KOPT-K1 (cell line): ENCODE data around the gene LIPC.

Experiments
- H3K27ac ChIP-seq: fragments of 200-600 bp; sonication (generic); 2 replicates; pipeline ENCODE4 v1.5.1; 2016; ENCODE audit warnings: antibody characterized with exemption, mild to moderate bottlenecking, low read depth, low read length; ENCODE audit not compliant: poor library complexity, severe bottlenecking
- H3K36me3 ChIP-seq: fragments of 200-600 bp; sonication (generic); 2 replicates; pipeline ENCODE4 v1.5.1; 2017; ENCODE audit warnings: antibody characterized with exemption, mild to moderate bottlenecking, low read length, moderate library complexity; ENCODE audit not compliant: insufficient read depth
- H3K9me3 ChIP-seq: fragments of 200-600 bp; sonication (generic); 2 replicates; pipeline ENCODE4 v1.5.1; 2017; ENCODE audit warnings: antibody characterized with exemption, low read length, mild to moderate bottlenecking; ENCODE audit not compliant: insufficient read depth, poor library complexity, severe bottlenecking

Gene LIPC

DNA sequence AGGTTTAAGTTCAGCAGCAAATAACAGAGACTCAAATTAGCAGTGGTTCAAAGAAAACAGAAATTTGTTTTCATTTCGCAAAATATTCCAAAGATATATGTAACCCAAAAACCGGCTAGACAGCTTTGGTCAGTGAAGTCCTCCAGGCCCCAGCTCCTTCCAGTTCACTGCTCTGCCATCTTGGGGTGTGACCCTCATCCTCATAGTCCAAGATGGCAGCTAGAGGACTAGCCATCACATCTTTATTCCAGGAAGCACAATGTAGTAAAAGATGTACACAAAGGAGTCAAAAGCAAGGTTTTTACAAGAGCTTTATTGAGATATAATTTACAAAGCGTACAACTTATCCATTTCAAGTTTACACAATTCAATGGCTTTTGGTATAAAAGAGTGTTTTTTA is 107.1 kb downstream of the LIPC start:
- Histone ChIP-seq H3K36me3 (no peaks in the 10 kb centered on the region), H3K27ac (no peak overlapping the region), H3K9me3 (no peaks in the 10 kb centered on the region)

DNA sequence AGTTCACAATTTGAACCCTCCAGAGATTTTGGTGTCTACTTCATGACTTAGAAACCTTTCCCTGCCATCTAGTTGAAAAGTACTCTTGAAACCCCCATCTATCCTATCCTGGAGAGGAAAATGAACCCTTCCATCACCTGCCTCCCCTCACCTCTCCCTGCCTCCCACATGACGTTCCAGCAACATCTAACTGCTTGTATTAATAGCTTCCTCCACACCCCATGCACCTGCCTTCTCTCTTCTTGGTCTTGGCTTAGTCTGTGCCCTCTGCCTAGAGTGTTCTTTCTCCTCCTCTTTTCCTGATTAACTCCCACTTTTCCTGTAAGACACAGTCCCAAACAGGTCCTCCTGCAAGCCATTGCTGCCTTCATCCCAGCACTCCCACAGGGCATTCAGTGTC is 107.8 kb downstream of the LIPC start:
- Histone ChIP-seq H3K27ac (no peak overlapping the region), H3K36me3 (no peaks in the 10 kb centered on the region), H3K9me3 (no peaks in the 10 kb centered on the region)

- Histone ChIP-seq H3K9me3 (no peaks in the 10 kb centered on the region), H3K27ac (no peak overlapping the region), H3K36me3 (no peaks in the 10 kb centered on the region)
Observed at GRCh38 chr15:58541410-58542087, 109.8 kb downstream of the LIPC start.

DNA sequence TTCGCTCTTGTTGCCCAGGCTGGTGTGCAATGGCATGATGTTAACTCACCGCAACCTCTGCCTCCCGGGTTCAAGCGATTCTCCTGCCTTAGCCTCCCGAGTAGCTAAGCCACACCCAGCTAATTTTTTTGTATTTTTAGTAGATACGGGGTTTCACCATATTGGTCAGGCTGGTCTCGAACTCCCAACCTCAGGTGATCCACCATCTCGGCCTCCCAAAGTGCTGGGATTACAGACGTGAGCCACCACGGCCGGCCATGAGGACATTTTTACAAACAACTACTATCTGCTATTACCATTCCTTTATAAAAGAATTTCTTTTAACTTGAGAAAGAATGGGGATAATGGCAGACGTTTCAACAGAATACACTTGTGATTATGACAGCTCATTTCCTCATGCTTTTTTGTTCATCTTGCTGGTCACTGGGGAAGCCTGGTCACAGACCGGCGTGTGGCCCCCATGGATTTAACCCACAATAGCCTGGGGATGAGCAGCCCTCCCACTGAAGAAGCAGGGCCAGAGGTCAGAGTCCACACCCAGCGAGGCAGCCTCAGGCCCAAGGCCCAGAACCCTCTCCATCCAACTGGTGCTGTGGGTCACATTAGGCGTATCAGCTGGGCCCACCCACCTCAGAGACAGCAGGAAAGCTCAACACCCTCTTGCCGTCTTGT is 112.0 kb downstream of the LIPC start:
- H3K27ac ChIP-seq: peak overlapping the region; percentile 95
- H3K36me3 ChIP-seq: no peaks in the 10 kb centered on the region
- H3K9me3 ChIP-seq: no peaks in the 10 kb centered on the region

DNA sequence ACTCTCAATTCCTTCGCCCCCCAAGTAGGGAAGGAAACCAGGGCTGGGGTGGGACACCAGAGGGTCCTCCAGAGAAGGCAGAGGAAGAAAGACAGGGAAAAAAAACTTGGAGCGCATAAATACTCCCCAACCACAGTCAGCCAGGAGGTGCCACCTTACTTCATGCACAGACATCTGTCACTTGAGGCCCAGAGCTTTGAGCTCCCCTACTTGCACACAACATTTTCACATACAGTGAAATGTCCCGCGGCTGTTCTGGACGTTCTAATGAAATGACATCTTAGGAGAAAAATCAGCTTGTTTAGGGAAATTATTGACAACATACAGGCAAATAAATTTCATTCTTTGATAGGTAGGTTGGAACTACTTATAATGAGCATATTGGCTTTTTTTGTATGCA is 113.0 kb downstream of the LIPC start:
- Histone ChIP-seq H3K27ac (peak overlapping the region; percentile 95), H3K36me3 (no peaks in the 10 kb centered on the region), H3K9me3 (no peaks in the 10 kb centered on the region)

DNA sequence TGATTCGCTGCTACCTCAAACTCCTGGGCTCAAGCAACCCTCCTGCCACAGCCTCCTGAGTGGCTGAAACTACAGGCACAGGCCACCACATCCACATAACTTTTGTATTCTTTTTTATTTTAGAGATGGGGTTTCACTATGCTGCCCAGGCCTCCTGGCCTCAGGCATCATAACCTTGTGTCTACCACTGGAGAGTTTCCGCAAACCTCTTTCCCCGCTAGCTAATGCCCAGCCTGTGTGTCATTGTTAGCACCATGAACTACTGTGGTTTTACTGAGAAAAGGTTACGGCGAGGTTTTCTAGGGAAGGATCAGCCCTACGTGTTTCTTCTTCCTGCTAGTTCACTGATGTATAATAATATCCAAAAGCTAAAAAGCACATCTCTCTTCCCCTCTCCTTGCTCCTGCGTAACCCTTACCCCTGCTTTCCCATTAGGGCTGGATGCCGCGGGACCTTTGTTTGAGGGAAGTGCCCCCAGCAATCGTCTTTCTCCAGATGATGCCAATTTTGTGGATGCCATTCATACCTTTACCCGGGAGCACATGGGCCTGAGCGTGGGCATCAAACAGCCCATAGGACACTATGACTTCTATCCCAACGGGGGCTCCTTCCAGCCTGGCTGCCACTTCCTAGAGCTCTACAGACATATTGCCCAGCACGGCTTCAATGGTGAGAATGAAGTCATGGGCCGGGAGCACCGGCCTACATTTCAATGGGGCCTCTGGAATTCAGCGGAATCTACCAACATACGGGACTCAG is 113.7 kb downstream of the LIPC start:
- Histone ChIP-seq H3K27ac (peak overlapping the region; percentile 95), H3K9me3 (no peaks in the 10 kb centered on the region), H3K36me3 (no peaks in the 10 kb centered on the region)

DNA sequence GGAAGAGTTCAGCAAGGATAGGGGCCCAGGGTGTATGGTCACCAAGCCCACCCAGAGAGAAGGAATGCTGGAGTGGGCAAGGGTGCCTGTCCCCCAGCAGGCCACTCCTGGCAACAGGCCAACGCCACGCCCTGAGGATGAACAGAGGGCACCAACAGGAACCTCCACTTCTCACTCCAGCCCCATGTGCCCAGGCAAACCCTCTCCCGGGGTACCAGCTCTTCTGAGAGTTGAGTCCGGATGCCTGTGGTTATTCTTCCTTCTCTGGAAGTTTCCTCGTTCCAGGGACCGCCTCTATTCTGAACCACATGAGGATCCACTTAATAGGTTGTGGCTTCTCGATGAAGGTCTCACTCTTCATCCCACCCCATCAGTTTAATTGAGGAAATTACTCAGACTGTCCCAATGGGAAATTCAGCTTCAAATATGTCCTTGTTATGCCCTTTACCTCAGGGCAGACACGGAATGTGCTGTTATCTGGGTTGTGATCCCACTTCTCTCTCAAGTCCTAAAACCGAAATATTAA is 114.3 kb downstream of the LIPC start:
- H3K36me3 ChIP-seq: no peaks in the 10 kb centered on the region
- peak overlapping the region; percentile 95 for H3K27ac ChIP-seq
- no peaks in the 10 kb centered on the region for H3K9me3 ChIP-seq

- H3K27ac ChIP-seq: peak overlapping the region; percentile 95
- no peaks in the 10 kb centered on the region for H3K36me3 ChIP-seq
- no peaks in the 10 kb centered on the region for H3K9me3 ChIP-seq
Observed at GRCh38 chr15:58546635-58547627, 115.1 kb downstream of the LIPC start.

DNA sequence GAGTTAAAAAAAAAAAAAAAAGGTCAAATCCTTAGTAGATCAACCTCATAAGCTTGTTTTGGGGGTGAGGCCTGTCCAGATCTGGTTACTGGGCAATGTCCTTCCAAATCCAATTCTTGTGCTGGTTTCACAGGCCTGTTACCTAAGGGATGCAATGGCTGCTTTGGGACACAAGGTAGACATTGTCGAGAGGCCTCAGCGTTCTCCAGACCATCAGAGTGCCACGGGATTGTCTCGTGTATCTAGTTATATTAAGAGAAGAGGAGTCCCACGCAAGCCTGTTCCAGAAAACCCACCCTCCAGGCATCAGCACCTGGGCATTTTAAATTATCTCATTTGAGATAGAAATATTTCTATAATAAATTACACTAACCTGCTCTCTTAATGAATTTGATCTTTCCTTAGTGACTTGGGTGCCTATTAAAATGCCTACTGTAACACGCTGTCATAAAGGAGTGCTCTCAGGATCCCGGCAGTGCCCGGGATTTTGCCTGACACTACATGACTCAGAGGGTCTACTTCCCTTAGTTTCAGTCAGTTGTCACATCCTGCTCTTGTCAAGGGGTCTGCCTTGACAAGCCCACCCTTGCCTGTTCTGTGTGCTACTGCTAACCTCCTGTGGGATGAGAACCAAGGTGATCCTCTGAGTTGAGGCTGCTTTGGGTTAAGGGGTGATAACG is 116.0 kb downstream of the LIPC start:
- H3K27ac ChIP-seq: peak overlapping the region; percentile 95
- H3K36me3 ChIP-seq: no peaks in the 10 kb centered on the region
- H3K9me3 ChIP-seq: no peaks in the 10 kb centered on the region

DNA sequence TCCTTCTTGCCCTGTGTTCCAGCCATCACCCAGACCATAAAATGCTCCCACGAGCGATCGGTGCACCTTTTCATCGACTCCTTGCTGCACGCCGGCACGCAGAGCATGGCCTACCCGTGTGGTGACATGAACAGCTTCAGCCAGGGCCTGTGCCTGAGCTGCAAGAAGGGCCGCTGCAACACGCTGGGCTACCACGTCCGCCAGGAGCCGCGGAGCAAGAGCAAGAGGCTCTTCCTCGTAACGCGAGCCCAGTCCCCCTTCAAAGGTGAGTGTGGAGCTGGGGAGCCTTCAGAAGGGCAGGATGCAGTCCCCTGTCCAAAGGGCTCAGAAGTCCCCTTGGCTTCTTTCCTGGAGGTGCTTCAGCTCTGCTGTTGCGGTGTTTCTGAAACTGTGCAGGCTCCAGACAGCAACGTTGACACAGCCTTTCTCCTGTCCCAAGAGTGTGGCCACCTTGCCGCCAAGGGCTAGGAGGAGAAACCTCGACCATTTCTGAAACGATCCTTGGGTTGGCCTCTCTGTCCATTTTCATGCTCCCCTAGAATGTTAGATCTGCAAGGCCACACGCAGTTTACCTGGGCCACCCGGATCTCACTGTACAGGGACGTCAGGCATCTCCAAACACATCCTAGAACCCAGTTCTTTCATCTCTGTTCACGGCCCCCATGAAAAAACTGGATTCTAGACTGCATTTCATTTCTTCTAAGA is 116.7 kb downstream of the LIPC start:
- Histone ChIP-seq H3K27ac (peak overlapping the region; percentile 95), H3K9me3 (no peaks in the 10 kb centered on the region), H3K36me3 (no peaks in the 10 kb centered on the region)

DNA sequence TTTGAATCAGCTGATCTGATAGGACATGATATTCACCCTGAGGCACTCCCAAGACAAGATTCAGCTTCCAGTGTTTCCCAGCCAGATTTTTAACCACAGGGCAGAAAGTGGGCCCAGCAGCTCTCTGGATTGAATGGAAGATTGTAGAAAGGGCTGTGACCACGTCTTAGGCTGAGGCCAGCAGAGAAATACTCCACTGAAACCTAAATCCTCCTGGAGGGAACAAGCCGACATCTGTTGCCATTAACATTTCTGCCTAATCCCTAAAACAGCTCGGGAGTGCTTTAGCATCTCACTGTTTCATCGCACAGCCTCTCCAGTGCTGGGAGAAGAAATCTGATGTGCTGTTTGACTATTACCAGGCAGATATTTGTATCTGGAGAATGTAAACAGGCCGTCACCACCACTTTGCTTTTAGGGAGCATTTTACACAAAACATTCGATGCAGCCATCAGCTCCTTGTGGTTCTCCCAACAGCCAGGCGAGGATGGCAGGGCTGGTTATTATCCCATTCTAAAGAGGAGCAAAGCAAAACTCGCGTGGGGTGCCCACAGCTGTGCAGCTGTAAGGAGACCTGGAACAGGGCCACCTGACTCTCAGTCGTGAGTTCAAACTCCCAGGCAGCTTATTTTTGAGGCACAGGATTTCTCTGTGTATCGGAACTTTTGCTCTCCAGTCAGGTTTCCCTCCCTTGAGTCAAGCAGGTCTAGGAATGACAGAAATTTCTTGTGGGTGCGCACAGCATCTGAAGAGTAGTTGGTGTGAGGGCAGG is 117.4 kb downstream of the LIPC start:
- H3K9me3 ChIP-seq: no peaks in the 10 kb centered on the region
- peak overlapping the region; percentile 95 for H3K27ac ChIP-seq
- H3K36me3 ChIP-seq: no peaks in the 10 kb centered on the region

DNA sequence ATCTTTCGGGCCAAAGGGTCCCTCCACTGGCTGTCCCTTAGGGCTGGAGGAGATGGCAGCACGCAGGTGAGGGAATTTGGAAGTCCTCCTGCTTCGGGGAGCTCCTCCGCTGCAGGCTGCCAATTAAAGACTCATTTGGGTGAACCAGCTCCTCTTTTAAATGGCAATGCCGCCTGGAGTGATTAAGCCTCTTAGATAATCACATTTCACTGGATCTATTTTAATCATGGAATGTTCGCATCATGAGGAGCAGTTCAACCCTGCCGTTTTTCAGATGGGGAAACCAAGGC is 117.9 kb downstream of the LIPC start:
- Histone ChIP-seq H3K27ac (peak overlapping the region; percentile 95), H3K9me3 (no peaks in the 10 kb centered on the region), H3K36me3 (no peaks in the 10 kb centered on the region)

DNA sequence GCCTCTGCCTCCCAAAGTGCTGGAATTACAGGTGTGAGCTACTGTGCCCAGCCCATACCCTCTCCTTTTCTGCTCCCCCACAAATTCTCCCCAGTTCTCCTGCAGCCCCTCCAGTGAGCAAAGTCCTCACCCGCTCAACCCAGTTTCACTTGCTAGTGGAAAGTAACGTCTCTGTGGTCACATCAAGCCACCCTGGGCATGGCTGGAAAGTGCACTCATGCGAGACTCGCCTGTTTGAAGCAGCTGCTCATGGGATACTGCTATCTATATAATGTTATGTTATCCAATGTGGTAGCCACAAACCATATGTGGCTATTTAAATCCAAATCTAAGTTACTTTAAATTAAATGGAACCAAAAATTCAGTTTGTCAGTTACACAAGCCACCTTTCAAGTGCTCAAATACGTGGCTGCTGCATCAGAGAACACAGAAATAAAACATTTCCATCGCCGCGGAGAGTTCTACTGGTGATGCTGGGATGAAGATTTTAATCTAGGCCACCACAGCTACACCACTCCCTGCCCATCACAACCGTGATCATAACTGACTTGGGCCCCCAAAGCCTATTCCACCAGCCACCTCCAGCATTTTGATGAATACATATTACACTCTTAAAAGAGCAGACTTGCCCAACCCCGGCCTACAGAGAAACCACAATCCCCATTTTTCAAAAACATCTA is 119.4 kb downstream of the LIPC start:
- Histone ChIP-seq H3K9me3 (no peaks in the 10 kb centered on the region), H3K27ac (peak overlapping the region; percentile 95), H3K36me3 (no peaks in the 10 kb centered on the region)
